WTC11 (cell line): ENCODE data around the gene ANKRD66. TPM values are rescaled to one million over a fixed set of nuclear protein-coding genes. Genes with fewer than 3 reads are reported as not detected.

Experiments
- ATAC-seq: fragments of 200-7000 bp; cut with Tn5 transposase; 2 replicates; pipeline ENCODE4 v1.10.0; 2021; ENCODE audit warnings: mild to moderate bottlenecking, moderate library complexity
- CTCF ChIA-PET: fragments of 300-600 bp; sonication (Branson Sonifier 250); formaldehyde crosslinking; loops from one replicate; lab custom pipeline; 2021; ENCODE audit warnings: antibody characterized with exemption; lab: Charles Lee
- POLR2A ChIA-PET: fragments of 350-600 bp; sonication (Branson Sonifier 250); formaldehyde crosslinking; loops from one replicate; lab custom pipeline; 2021; ENCODE audit warnings: antibody characterized with exemption; lab: Charles Lee
- DNase-seq: peaks from one replicate; pipeline ENCODE4 v3.0.0; 2021; ENCODE audit warnings: low spot score
- H3K27ac Mint-ChIP-seq: 2 replicates; pipeline ENCODE4 v1.8.0; 2021; ENCODE audit warnings: mixed read lengths
- H3K27me3 Mint-ChIP-seq: 2 replicates; pipeline ENCODE4 v1.8.0; 2021; ENCODE audit warnings: low read depth, mild to moderate bottlenecking, moderate library complexity, mixed read lengths
- H3K36me3 Mint-ChIP-seq: 2 replicates; pipeline ENCODE4 v1.8.0; 2021; ENCODE audit warnings: mixed read lengths
- H3K4me1 Mint-ChIP-seq: 2 replicates; pipeline ENCODE4 v1.8.0; 2022; ENCODE audit warnings: mixed read lengths
- H3K4me3 Mint-ChIP-seq: 2 replicates; pipeline ENCODE4 v1.8.0; 2021; ENCODE audit warnings: mild to moderate bottlenecking, moderate library complexity, mixed read lengths
- H3K9me3 Mint-ChIP-seq: 2 replicates; pipeline ENCODE4 v1.8.0; 2021; ENCODE audit warnings: mixed read lengths
- CBFB ChIP-seq: sonication (generic); formaldehyde crosslinking; IDR thresholded peaks from 2 replicates; pipeline ENCODE4 v1.8.1; 2022; ENCODE audit warnings: mild to moderate bottlenecking, low read depth, missing genetic modification reagents
- ESRRA ChIP-seq: sonication (generic); formaldehyde crosslinking; IDR thresholded peaks from 2 replicates; pipeline ENCODE4 v1.8.1; 2022; ENCODE audit warnings: mild to moderate bottlenecking, missing genetic modification reagents, borderline replicate concordance
- ETV6 ChIP-seq: sonication (generic); formaldehyde crosslinking; IDR thresholded peaks from 2 replicates; pipeline ENCODE4 v1.8.1; 2022; ENCODE audit warnings: mild to moderate bottlenecking, missing genetic modification reagents
- FOXJ3 ChIP-seq: sonication (generic); formaldehyde crosslinking; IDR thresholded peaks from 2 replicates; pipeline ENCODE4 v1.9.0; 2021; ENCODE audit warnings: missing genetic modification reagents, mild to moderate bottlenecking, borderline replicate concordance
- IRF1 ChIP-seq: sonication (generic); formaldehyde crosslinking; IDR thresholded peaks from 2 replicates; pipeline ENCODE4 v1.8.0; 2023; ENCODE audit warnings: missing genetic modification reagents
- NFE2L1 ChIP-seq: sonication (generic); formaldehyde crosslinking; IDR thresholded peaks from 2 replicates; pipeline ENCODE4 v1.8.1; 2023; ENCODE audit warnings: missing genetic modification reagents
- TCF7 ChIP-seq: sonication (generic); formaldehyde crosslinking; IDR thresholded peaks from 2 replicates; pipeline ENCODE4 v1.8.0; 2022; ENCODE audit warnings: mild to moderate bottlenecking, low read depth, missing genetic modification reagents, moderate library complexity
- TEAD4 ChIP-seq: sonication (generic); formaldehyde crosslinking; IDR thresholded peaks from 2 replicates; pipeline ENCODE4 v1.8.0; 2022; ENCODE audit warnings: mild to moderate bottlenecking, missing genetic modification reagents
- TP53 ChIP-seq: sonication (generic); formaldehyde crosslinking; IDR thresholded peaks from 2 replicates; pipeline ENCODE4 v1.8.1; 2023; ENCODE audit warnings: mild to moderate bottlenecking, missing genetic modification reagents
- ZNF232 ChIP-seq: sonication (generic); formaldehyde crosslinking; IDR thresholded peaks from 2 replicates; pipeline ENCODE4 v1.8.0; 2022; ENCODE audit warnings: mild to moderate bottlenecking, missing genetic modification reagents
- ZNF263 ChIP-seq: sonication (generic); formaldehyde crosslinking; IDR thresholded peaks from 2 replicates; pipeline ENCODE4 v1.8.1; 2022; ENCODE audit warnings: low read depth, mild to moderate bottlenecking, moderate library complexity, missing genetic modification reagents
- ZNF396 ChIP-seq: fragments of 250-450 bp; sonication (Bioruptor Pico); IDR thresholded peaks from 2 replicates; pipeline ENCODE4 v1.8.0; 2021; ENCODE audit warnings: mild to moderate bottlenecking, moderate library complexity, borderline replicate concordance
- ZNF671 ChIP-seq: fragments of 250-450 bp; sonication (Bioruptor Pico); IDR thresholded peaks from 2 replicates; pipeline ENCODE4 v1.8.0; 2021; ENCODE audit warnings: mild to moderate bottlenecking
- total RNA-seq: library from RNA; stranded (reverse); gene quantifications from 3 replicates; pipeline ENCODE4 v1.2.3, GENCODE V29; 2021
- TF ChIP-seq, protein P1 (sequence below): sonication (generic); formaldehyde crosslinking; IDR thresholded peaks from 2 replicates; pipeline ENCODE4 v1.8.0; 2023; ENCODE audit warnings: missing genetic modification reagents, mild to moderate bottlenecking, borderline replicate concordance
- TF ChIP-seq, protein P2 (sequence below): sonication (generic); formaldehyde crosslinking; IDR thresholded peaks from 2 replicates; pipeline ENCODE4 v1.8.0; 2022; ENCODE audit warnings: missing genetic modification reagents
- TF ChIP-seq, protein P3 (sequence below): fragments of 250-450 bp; sonication (Bioruptor Pico); IDR thresholded peaks from 2 replicates; pipeline ENCODE4 v1.8.0; 2021; ENCODE audit warnings: mild to moderate bottlenecking
- TF ChIP-seq, protein P4 (sequence below): sonication (generic); formaldehyde crosslinking; IDR thresholded peaks from 2 replicates; pipeline ENCODE4 v1.8.1; 2023; ENCODE audit warnings: mild to moderate bottlenecking, missing genetic modification reagents, borderline replicate concordance

ANKRD66 gene
- total RNA-seq, 1 experiment from 2014 or later, result not detected

DNA sequence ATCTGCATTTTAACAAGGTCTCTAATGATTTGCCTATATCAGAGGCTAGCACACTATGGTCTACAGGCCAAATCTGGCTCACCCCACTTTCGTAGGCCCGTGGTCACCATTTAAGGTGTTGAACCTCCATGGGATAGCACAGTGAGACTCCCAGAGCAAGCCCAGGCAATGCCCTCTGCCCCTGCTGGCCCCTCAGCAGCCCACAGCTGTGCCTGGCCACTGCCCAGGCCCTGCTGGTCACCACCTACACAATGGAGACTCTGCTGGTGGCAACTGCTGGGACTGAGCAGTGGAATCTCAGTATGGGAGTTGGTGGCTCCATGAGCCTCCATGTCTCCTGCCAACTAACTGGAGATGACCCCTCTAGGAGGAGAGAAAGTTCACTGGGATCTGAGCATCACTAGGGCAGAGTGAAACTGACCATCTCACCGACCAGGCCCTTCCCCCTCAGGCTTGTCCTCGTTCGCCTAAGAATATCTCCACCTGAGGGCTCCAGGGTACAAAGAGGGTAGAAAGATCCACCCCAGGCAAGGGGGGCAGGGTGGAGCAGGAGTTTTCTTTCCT lies 2.3 kb downstream of the ANKRD66 start:
- H3K9me3 Mint-ChIP-seq, result peaks cover 9% of the 10 kb centered on the region
- DNase-seq, result no peak
- H3K4me3 Mint-ChIP-seq, result no peak overlapping the region
- ChIA-PET POLR2A (no interaction called here), CTCF (interaction anchor here (1.4 kb wide), 1 partner anchor 15 kb away, joined by 5 read pairs; no protein-coding TSS in a partner anchor)
- H3K27me3 Mint-ChIP-seq, result peaks cover 4% of the 10 kb centered on the region
- TF ChIP-seq, protein P1, sequence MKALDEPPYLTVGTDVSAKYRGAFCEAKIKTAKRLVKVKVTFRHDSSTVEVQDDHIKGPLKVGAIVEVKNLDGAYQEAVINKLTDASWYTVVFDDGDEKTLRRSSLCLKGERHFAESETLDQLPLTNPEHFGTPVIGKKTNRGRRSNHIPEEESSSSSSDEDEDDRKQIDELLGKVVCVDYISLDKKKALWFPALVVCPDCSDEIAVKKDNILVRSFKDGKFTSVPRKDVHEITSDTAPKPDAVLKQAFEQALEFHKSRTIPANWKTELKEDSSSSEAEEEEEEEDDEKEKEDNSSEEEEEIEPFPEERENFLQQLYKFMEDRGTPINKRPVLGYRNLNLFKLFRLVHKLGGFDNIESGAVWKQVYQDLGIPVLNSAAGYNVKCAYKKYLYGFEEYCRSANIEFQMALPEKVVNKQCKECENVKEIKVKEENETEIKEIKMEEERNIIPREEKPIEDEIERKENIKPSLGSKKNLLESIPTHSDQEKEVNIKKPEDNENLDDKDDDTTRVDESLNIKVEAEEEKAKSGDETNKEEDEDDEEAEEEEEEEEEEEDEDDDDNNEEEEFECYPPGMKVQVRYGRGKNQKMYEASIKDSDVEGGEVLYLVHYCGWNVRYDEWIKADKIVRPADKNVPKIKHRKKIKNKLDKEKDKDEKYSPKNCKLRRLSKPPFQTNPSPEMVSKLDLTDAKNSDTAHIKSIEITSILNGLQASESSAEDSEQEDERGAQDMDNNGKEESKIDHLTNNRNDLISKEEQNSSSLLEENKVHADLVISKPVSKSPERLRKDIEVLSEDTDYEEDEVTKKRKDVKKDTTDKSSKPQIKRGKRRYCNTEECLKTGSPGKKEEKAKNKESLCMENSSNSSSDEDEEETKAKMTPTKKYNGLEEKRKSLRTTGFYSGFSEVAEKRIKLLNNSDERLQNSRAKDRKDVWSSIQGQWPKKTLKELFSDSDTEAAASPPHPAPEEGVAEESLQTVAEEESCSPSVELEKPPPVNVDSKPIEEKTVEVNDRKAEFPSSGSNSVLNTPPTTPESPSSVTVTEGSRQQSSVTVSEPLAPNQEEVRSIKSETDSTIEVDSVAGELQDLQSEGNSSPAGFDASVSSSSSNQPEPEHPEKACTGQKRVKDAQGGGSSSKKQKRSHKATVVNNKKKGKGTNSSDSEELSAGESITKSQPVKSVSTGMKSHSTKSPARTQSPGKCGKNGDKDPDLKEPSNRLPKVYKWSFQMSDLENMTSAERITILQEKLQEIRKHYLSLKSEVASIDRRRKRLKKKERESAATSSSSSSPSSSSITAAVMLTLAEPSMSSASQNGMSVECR (CRISPR knock-in tag), result no peak
- no peak for TF ChIP-seq ETV6 (CRISPR knock-in tag)
- TF ChIP-seq CBFB (CRISPR knock-in tag), result no peak
- no peak for TF ChIP-seq TCF7 (CRISPR knock-in tag)
- no peak for TF ChIP-seq ESRRA (CRISPR knock-in tag)
- TF ChIP-seq ZNF671, result no peak
- no peak for TF ChIP-seq ZNF263 (CRISPR knock-in tag)
- TF ChIP-seq, protein P2, sequence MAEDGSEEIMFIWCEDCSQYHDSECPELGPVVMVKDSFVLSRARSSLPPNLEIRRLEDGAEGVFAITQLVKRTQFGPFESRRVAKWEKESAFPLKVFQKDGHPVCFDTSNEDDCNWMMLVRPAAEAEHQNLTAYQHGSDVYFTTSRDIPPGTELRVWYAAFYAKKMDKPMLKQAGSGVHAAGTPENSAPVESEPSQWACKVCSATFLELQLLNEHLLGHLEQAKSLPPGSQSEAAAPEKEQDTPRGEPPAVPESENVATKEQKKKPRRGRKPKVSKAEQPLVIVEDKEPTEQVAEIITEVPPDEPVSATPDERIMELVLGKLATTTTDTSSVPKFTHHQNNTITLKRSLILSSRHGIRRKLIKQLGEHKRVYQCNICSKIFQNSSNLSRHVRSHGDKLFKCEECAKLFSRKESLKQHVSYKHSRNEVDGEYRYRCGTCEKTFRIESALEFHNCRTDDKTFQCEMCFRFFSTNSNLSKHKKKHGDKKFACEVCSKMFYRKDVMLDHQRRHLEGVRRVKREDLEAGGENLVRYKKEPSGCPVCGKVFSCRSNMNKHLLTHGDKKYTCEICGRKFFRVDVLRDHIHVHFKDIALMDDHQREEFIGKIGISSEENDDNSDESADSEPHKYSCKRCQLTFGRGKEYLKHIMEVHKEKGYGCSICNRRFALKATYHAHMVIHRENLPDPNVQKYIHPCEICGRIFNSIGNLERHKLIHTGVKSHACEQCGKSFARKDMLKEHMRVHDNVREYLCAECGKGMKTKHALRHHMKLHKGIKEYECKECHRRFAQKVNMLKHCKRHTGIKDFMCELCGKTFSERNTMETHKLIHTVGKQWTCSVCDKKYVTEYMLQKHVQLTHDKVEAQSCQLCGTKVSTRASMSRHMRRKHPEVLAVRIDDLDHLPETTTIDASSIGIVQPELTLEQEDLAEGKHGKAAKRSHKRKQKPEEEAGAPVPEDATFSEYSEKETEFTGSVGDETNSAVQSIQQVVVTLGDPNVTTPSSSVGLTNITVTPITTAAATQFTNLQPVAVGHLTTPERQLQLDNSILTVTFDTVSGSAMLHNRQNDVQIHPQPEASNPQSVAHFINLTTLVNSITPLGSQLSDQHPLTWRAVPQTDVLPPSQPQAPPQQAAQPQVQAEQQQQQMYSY, result no peak
- no peak for TF ChIP-seq TP53
- TF ChIP-seq, protein P3, sequence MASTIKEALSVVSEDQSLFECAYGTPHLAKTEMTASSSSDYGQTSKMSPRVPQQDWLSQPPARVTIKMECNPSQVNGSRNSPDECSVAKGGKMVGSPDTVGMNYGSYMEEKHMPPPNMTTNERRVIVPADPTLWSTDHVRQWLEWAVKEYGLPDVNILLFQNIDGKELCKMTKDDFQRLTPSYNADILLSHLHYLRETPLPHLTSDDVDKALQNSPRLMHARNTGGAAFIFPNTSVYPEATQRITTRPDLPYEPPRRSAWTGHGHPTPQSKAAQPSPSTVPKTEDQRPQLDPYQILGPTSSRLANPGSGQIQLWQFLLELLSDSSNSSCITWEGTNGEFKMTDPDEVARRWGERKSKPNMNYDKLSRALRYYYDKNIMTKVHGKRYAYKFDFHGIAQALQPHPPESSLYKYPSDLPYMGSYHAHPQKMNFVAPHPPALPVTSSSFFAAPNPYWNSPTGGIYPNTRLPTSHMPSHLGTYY (CRISPR knock-in tag), result no peak
- TF ChIP-seq FOXJ3, result no peak
- TF ChIP-seq, protein P4, sequence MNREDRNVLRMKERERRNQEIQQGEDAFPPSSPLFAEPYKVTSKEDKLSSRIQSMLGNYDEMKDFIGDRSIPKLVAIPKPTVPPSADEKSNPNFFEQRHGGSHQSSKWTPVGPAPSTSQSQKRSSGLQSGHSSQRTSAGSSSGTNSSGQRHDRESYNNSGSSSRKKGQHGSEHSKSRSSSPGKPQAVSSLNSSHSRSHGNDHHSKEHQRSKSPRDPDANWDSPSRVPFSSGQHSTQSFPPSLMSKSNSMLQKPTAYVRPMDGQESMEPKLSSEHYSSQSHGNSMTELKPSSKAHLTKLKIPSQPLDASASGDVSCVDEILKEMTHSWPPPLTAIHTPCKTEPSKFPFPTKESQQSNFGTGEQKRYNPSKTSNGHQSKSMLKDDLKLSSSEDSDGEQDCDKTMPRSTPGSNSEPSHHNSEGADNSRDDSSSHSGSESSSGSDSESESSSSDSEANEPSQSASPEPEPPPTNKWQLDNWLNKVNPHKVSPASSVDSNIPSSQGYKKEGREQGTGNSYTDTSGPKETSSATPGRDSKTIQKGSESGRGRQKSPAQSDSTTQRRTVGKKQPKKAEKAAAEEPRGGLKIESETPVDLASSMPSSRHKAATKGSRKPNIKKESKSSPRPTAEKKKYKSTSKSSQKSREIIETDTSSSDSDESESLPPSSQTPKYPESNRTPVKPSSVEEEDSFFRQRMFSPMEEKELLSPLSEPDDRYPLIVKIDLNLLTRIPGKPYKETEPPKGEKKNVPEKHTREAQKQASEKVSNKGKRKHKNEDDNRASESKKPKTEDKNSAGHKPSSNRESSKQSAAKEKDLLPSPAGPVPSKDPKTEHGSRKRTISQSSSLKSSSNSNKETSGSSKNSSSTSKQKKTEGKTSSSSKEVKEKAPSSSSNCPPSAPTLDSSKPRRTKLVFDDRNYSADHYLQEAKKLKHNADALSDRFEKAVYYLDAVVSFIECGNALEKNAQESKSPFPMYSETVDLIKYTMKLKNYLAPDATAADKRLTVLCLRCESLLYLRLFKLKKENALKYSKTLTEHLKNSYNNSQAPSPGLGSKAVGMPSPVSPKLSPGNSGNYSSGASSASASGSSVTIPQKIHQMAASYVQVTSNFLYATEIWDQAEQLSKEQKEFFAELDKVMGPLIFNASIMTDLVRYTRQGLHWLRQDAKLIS (CRISPR knock-in tag), result no peak
- TF ChIP-seq ZNF396 (CRISPR knock-in tag), result no peak
- no peak for TF ChIP-seq TEAD4 (CRISPR knock-in tag)
- TF ChIP-seq ZNF232 (CRISPR knock-in tag), result no peak
- no peak for TF ChIP-seq IRF1
- TF ChIP-seq NFE2L1 (CRISPR knock-in tag), result no peak
- no peaks in the 10 kb centered on the region for H3K36me3 Mint-ChIP-seq
- ATAC-seq, result no peak; the same call in 1 of the 2 replicates
- peaks cover 17% of the 10 kb centered on the region for H3K4me1 Mint-ChIP-seq
- H3K27ac Mint-ChIP-seq, result no peak overlapping the region
